Keratinocyte (primary cell): ENCODE data around the gene ZFP2.

Experiments
- EZH2 ChIP-seq: IDR thresholded peaks from one replicate; pipeline ENCODE4 v1.6.1; 2012; ENCODE audit warnings: inconsistent platforms, mild to moderate bottlenecking, low read length, moderate library complexity
- TF ChIP-seq, protein P1 (sequence below), 3 experiments: IDR thresholded peaks in 1 of 3; conservative IDR thresholded peaks in 1 of 3; optimal IDR thresholded peaks in 1 of 3; 2 replicates in 2 of 3; 3 replicates in 1 of 3; pipeline versions ENCODE3 to v1.5.1; 2011; ENCODE audit warnings: low read length in 3 of 3, mild to moderate bottlenecking in 3 of 3, moderate library complexity in 2 of 3, control low read depth in 1 of 3, inconsistent platforms in 1 of 3; ENCODE audit not compliant: insufficient read depth in 2 of 3; ENCODE audit errors: extremely low read depth in 1 of 3

- TF ChIP-seq, protein P1, sequence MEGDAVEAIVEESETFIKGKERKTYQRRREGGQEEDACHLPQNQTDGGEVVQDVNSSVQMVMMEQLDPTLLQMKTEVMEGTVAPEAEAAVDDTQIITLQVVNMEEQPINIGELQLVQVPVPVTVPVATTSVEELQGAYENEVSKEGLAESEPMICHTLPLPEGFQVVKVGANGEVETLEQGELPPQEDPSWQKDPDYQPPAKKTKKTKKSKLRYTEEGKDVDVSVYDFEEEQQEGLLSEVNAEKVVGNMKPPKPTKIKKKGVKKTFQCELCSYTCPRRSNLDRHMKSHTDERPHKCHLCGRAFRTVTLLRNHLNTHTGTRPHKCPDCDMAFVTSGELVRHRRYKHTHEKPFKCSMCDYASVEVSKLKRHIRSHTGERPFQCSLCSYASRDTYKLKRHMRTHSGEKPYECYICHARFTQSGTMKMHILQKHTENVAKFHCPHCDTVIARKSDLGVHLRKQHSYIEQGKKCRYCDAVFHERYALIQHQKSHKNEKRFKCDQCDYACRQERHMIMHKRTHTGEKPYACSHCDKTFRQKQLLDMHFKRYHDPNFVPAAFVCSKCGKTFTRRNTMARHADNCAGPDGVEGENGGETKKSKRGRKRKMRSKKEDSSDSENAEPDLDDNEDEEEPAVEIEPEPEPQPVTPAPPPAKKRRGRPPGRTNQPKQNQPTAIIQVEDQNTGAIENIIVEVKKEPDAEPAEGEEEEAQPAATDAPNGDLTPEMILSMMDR (optimal IDR thresholded peaks at IDR 0.05 in 1 of 3, IDR thresholded peaks at IDR 0.05 in 1 of 3, conservative IDR thresholded peaks at IDR 0.05 in 1 of 3; ENCODE audit: extremely low read depth in 1 of 3, insufficient read depth in 2 of 3, low read length in 3 of 3), result no peak
- TF ChIP-seq EZH2, result no peak
These were observed 3.6 kb downstream of the ZFP2 start for GRCh38 chr5:178899289-178899688.
